H1 (cell line): ENCODE results near the gene TEX10. TPM values are rescaled to one million over a fixed set of nuclear protein-coding genes. Genes with fewer than 3 reads are reported as not detected.

Source experiments
- CBX5 ChIP-seq: fragments of 300-800, 300-1000 bp; sonication (generic); IDR thresholded peaks from 2 replicates; pipeline ENCODE4 v1.7.1; 2016; ENCODE audit warnings: antibody characterized with exemption, low read length, low read depth
- NRF1 ChIP-seq: IDR thresholded peaks from 2 replicates; pipeline ENCODE4 v1.6.1; 2011; ENCODE audit warnings: mild to moderate bottlenecking, low read depth, low read length, improper control_type of control experiment
- SP1 ChIP-seq: IDR thresholded peaks from 2 replicates; pipeline ENCODE4 v1.6.1; 2011; ENCODE audit warnings: low read depth, low read length
- polyA plus RNA-seq, 7 experiments: library from polyadenylated mRNA; depleted of rRNA in 3 of 7; stranded (reverse) in 5 of 7; unstranded in 2 of 7; fragments of >200 nt in 5 of 7; fragments of 200-250 nt in 2 of 7; gene quantifications; 1 replicate in 5 of 7; 2 replicates in 1 of 7; 4 replicates in 1 of 7; pipeline versions ENCODE4 v1.2.1 to v1.2.3, GENCODE V29; 2011 to 2013; ENCODE audit warnings: missing spikeins in 2 of 7, mixed read lengths in 2 of 7
- total RNA-seq: library from RNA; stranded (reverse); fragmentation: NEBNext Ultra II Directional; extraction: Animal tissue kit (Norgen Biotek cat#: 25700); gene quantifications from 2 replicates; pipeline ENCODE4 v1.2.1, GENCODE V29; 2021

Gene TEX10
- total and polyA plus RNA-seq, 2 of the 8 experiments (the other 6 are each of a cell fraction or from before 2014, with no cell fraction given): 46.9 to 81.0 TPM

DNA sequence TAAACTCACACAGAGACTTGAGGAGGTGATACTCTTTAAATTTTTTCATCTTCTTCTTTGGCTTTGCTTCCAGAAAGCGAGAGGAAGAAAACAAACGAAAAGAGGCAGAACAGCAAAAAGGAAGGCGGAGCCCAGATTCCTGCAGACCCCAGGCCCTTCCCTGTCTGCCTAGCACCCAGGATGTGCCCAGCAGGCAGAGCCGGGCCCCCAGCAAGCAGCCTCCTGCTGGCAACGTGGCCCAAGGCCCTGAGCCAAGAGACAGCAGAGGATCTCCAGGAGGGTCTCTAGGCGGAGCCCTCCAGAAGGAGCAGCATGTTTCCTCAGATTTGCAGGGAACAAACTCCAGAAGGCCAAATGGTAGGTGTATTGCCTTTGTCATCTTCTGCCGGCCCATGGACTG lies 68.5 kb downstream of the TEX10 start (continued):
- TF ChIP-seq CBX5: no peak
- TF ChIP-seq SP1: no peak
- no peak for TF ChIP-seq NRF1
- TF ChIP-seq, all 59 proteins: peak for 0
